Measurements from ENCODE around the gene ADK.

Gene ADK

DNA sequence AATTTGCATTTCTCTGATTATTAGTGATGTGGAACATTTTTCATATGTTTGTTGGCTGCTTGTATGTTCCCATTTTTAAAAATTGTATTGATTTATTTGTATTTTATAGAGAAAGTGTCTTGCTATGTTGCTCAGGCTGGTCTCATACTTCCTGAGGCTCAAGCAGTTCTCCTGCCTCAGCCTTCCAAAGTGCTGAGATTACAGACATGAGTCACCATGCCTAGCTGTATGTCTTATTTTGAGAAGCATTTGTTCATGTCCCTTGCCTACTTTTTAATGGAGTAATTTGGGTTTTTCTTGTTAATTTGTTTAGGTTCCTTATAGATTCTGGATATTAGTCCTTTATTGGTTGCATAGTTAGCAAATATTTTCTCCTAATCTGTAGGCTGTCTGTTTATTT is 461.2 kb downstream of the ADK start:
- H3K9me3 ChIP-seq: peaks cover 10% of the 10 kb centered on the region; the same call in 1 of the 2 replicates
- H3K27me3 ChIP-seq: no peaks in the 10 kb centered on the region
- no peak overlapping the region for H3K27ac ChIP-seq
- peaks cover 16% of the 10 kb centered on the region; the same call in 1 of the 2 replicates for H3K36me3 ChIP-seq
- H3K4me2 ChIP-seq: no peak overlapping the region
- no peaks in the 10 kb centered on the region for H3K4me1 ChIP-seq
- H3K9ac ChIP-seq: no peak overlapping the region
- TF ChIP-seq Cebpa-rat (IDR thresholded peaks at IDR 0.05): no peak
- no peaks in the 10 kb centered on the region for H4K20me1 ChIP-seq
- no peak overlapping the region for H3K4me3 ChIP-seq

DNA sequence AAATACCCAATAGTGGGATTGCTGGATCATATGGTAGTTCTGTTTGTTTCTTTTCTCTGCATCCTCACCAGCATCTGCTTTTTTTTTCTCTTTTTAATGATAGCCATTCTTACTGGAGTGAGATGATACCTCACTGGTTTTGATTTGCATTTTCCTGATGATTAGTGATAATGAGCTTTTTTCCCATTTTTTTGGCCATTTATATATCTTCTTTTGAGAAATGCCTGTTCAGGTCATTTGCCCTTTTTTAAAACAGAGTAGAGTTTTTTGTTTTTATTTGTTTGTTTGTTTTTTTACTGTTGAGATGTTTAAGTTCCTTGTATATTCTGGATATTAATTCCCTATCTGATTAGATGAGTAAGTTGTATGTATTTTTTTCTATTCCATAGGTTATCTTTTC is 469.6 kb downstream of the ADK start:
- Histone ChIP-seq H3K4me3 (no peak overlapping the region), H3K27ac (no peak overlapping the region), H3K36me3 (peaks cover 14% of the 10 kb centered on the region; the same call in 1 of the 2 replicates), H3K4me1 (no peaks in the 10 kb centered on the region), H3K9ac (no peak overlapping the region), H4K20me1 (no peaks in the 10 kb centered on the region), H3K27me3 (no peaks in the 10 kb centered on the region), H3K9me3 (peaks cover 18% of the 10 kb centered on the region), H3K4me2 (no peak overlapping the region)
- no peak for TF ChIP-seq Cebpa-rat (IDR thresholded peaks at IDR 0.05)

DNA sequence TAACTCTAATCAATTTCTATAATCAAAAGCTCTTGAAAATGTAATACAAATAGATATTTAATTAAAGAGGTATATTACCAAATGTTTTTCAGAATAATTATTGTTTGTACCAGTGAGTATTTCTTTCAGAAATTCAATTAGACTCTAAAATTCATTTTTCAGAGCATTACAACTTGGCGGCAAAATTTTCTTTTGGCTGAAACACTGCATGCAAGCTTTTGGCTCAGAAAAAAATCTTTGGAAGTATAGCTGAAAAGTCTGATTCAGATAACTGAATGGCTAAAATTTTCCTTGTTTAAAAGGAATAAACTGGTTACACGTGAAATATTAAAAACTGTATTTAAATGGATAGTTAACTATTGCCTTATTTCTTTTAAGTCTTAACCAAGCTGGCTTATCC is 472.8 kb downstream of the ADK start:
- no peaks in the 10 kb centered on the region for H4K20me1 ChIP-seq
- no peaks in the 10 kb centered on the region for H3K27me3 ChIP-seq
- H3K27ac ChIP-seq: no peak overlapping the region
- no peak overlapping the region for H3K4me3 ChIP-seq
- no peaks in the 10 kb centered on the region for H3K4me1 ChIP-seq
- no peak overlapping the region for H3K4me2 ChIP-seq
- TF ChIP-seq Cebpa-rat (IDR thresholded peaks at IDR 0.05): no peak
- no peak overlapping the region for H3K9ac ChIP-seq
- peaks cover 10% of the 10 kb centered on the region; the same call in 1 of the 2 replicates for H3K36me3 ChIP-seq
- H3K9me3 ChIP-seq: peaks cover 15% of the 10 kb centered on the region

- no peak overlapping the region for H3K27ac ChIP-seq
- H4K20me1 ChIP-seq: no peaks in the 10 kb centered on the region
- no peaks in the 10 kb centered on the region for H3K27me3 ChIP-seq
- H3K4me1 ChIP-seq: no peaks in the 10 kb centered on the region
- H3K36me3 ChIP-seq: peaks cover 10% of the 10 kb centered on the region; the same call in 1 of the 2 replicates
- H3K9me3 ChIP-seq: peaks cover 15% of the 10 kb centered on the region
- H3K4me2 ChIP-seq: no peak overlapping the region
- H3K4me3 ChIP-seq: no peak overlapping the region
- no peak overlapping the region for H3K9ac ChIP-seq
- TF ChIP-seq Cebpa-rat (IDR thresholded peaks at IDR 0.05): no peak
These were observed 473.5 kb downstream of the ADK start for GRCh38 chr10:74624501-74624900.

DNA sequence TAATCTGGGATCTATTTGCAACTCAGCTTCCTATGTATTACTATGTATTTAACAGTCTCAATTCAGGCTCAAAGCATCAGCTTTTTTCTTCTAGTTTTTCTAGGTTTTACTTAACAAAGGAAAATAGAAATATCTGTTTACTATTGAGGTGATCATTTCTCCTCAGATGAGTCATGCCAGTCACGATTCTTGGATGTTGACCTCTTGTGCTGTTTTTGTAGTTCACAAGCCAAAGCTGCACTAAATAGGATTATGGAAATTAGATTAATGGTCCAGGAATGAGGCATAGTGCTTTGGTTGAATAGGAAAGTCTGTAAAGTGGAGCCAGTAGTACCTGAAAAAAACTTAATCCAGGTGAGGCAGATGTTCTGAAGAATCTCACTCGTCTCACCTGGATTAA is 477.1 kb downstream of the ADK start:
- no peaks in the 10 kb centered on the region for H4K20me1 ChIP-seq
- TF ChIP-seq Cebpa-rat (IDR thresholded peaks at IDR 0.05): no peak
- no peak overlapping the region for H3K4me3 ChIP-seq
- no peaks in the 10 kb centered on the region for H3K4me1 ChIP-seq
- no peak overlapping the region for H3K9ac ChIP-seq
- no peaks in the 10 kb centered on the region for H3K9me3 ChIP-seq
- H3K27ac ChIP-seq: no peak overlapping the region
- H3K27me3 ChIP-seq: no peaks in the 10 kb centered on the region
- H3K36me3 ChIP-seq: no peaks in the 10 kb centered on the region
- no peak overlapping the region for H3K4me2 ChIP-seq

DNA sequence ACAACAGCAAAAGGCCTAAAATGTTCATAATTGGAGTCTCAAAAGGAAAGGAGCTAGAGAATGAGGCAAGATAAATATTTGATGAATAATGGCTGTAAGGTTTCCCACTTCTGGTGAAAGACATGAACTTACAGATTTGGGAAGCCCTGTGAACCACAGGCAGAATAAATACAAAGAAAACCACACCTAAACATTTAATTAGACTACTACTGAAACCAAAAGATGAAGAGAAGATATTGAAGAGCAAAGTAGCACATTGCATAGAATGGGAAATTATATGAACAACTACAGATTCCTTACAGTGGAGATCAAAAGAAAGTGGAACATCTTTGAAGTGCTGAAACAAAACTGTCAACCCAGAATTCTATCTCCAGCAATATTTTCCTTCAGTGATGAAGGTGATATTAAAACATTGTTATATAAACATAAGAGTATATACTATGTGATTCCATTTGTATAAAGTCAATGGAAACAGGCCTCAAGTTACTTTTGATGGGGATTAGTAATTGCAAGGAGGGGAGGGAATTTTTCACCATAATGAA is 484.0 kb downstream of the ADK start:
- Histone ChIP-seq H3K4me1 (peaks cover 9% of the 10 kb centered on the region), H4K20me1 (no peaks in the 10 kb centered on the region), H3K27ac (no peak overlapping the region), H3K36me3 (peaks cover 32% of the 10 kb centered on the region), H3K4me3 (no peak overlapping the region), H3K9me3 (peaks cover 25% of the 10 kb centered on the region), H3K27me3 (no peaks in the 10 kb centered on the region), H3K4me2 (no peak overlapping the region), H3K9ac (no peak overlapping the region)
- no peak for TF ChIP-seq Cebpa-rat (IDR thresholded peaks at IDR 0.05)

DNA sequence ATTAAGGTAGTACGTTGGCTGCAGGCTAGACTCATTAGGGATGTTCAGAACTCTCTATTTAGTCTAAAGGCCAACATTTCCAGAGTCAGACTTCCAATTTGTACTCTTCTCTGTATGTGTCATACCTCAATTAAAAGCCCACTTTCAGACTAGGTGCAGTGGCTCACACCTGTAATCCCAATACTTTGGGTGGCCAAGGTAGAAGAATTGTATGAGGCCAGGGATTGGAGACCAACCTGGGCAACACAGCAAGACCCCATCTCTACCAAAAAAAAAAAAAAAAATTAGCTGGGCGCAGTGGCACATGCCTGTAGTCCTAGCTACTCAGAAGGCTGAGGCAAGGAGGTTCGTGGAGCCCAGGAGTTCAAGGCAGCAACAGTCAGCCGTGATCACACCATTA is 484.6 kb downstream of the ADK start:
- Histone ChIP-seq H3K27me3 (no peaks in the 10 kb centered on the region), H3K4me1 (peaks cover 15% of the 10 kb centered on the region), H3K27ac (no peak overlapping the region), H3K36me3 (peaks cover 32% of the 10 kb centered on the region), H4K20me1 (no peaks in the 10 kb centered on the region), H3K9me3 (peaks cover 25% of the 10 kb centered on the region), H3K4me3 (no peak overlapping the region), H3K9ac (no peak overlapping the region), H3K4me2 (no peak overlapping the region)
- TF ChIP-seq Cebpa-rat (IDR thresholded peaks at IDR 0.05): no peak

DNA sequence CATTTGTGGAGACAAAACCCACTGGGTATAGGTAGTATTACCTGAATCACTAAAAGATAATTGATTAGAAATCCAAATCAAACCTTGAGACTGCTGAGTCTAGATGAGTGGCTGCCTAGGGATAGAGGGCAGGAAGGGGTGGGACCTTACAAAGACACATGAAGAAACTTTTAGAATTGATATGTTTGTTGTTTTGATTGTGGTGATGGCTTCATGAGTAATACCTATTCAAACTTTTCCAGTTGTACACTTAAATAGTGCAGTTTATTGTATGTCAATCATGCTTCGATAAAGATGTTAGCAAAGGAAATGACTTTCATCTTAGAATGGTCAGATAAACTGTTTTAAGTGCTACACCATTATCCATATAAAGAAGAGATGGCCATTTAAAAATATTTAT is 486.7 kb downstream of the ADK start:
- H3K9ac ChIP-seq: no peak overlapping the region
- H4K20me1 ChIP-seq: no peaks in the 10 kb centered on the region
- no peak for TF ChIP-seq Cebpa-rat (IDR thresholded peaks at IDR 0.05)
- H3K9me3 ChIP-seq: peaks cover 27% of the 10 kb centered on the region
- H3K4me2 ChIP-seq: no peak overlapping the region
- no peak overlapping the region for H3K4me3 ChIP-seq
- H3K27me3 ChIP-seq: no peaks in the 10 kb centered on the region
- peaks cover 33% of the 10 kb centered on the region for H3K36me3 ChIP-seq
- peaks cover 16% of the 10 kb centered on the region for H3K4me1 ChIP-seq
- no peak overlapping the region for H3K27ac ChIP-seq

- Histone ChIP-seq H3K36me3 (peaks cover 17% of the 10 kb centered on the region), H3K9ac (peak overlapping the region; percentile 46; the same call in 1 of the 2 replicates), H3K27ac (peak overlapping the region; percentile 37; the same call in 1 of the 2 replicates), H3K4me2 (peak overlapping the region; percentile 64), H3K27me3 (no peaks in the 10 kb centered on the region), H3K4me3 (no peak overlapping the region), H3K9me3 (peaks cover 14% of the 10 kb centered on the region), H3K4me1 (peaks cover 16% of the 10 kb centered on the region), H4K20me1 (no peaks in the 10 kb centered on the region)
- no peak for TF ChIP-seq Cebpa-rat (IDR thresholded peaks at IDR 0.05)
These were observed 489.3 kb downstream of the ADK start for GRCh38 chr10:74640134-74640921.

- peaks cover 16% of the 10 kb centered on the region for H3K4me1 ChIP-seq
- peaks cover 12% of the 10 kb centered on the region; the same call in 1 of the 2 replicates for H3K36me3 ChIP-seq
- H3K27ac ChIP-seq: no peak overlapping the region
- no peak for TF ChIP-seq Cebpa-rat (IDR thresholded peaks at IDR 0.05)
- peaks cover 8% of the 10 kb centered on the region for H3K9me3 ChIP-seq
- no peak overlapping the region for H3K4me3 ChIP-seq
- H3K27me3 ChIP-seq: no peaks in the 10 kb centered on the region
- H3K9ac ChIP-seq: no peak overlapping the region
- H3K4me2 ChIP-seq: no peak overlapping the region
- no peaks in the 10 kb centered on the region for H4K20me1 ChIP-seq
These were observed 490.6 kb downstream of the ADK start for GRCh38 chr10:74641659-74642058.
